GM19452 (cell line): ENCODE results near the gene DPYSL4.

Experiments used
- ATAC-seq: cut with Tn5 transposase; IDR thresholded peaks from one replicate; pipeline ENCODE4 v1.9.1; 2021; ENCODE audit not compliant: unreplicated experiment

DPYSL4 gene

GRCh38 chr10:132186488-132187429 is at the start of gene DPYSL4:
TSS of gene DPYSL4 (plus strand) at chr10:132186948. CDS start at chr10:132187064, 116 bp downstream.
- ATAC-seq = no peak

- no peak for ATAC-seq
Measured at GRCh38 chr10:132137111-132138072, 49.4 kb upstream of the DPYSL4 start.

- ATAC-seq = no peak
Measured at GRCh38 chr10:132138133-132138532, 48.6 kb upstream of the DPYSL4 start.

GRCh38 chr10:132138596-132138995 is 48.2 kb upstream of the DPYSL4 start:
- no peak for ATAC-seq

- ATAC-seq = no peak
Measured at GRCh38 chr10:132139526-132139925, 47.2 kb upstream of the DPYSL4 start.

- no peak for ATAC-seq
Measured at GRCh38 chr10:132140167-132140925, 46.4 kb upstream of the DPYSL4 start.

- ATAC-seq = no peak
Measured at GRCh38 chr10:132141076-132141475, 45.7 kb upstream of the DPYSL4 start.

- no peak for ATAC-seq
Measured at GRCh38 chr10:132141526-132142395, 45.0 kb upstream of the DPYSL4 start.

- ATAC-seq = no peak
Measured at GRCh38 chr10:132142396-132143161, 44.2 kb upstream of the DPYSL4 start.

- ATAC-seq = no peak
Measured at GRCh38 chr10:132143162-132143561, 43.6 kb upstream of the DPYSL4 start.

- ATAC-seq = no peak
Measured at GRCh38 chr10:132144086-132144485, 42.7 kb upstream of the DPYSL4 start.

GRCh38 chr10:132145002-132145401 is 41.7 kb upstream of the DPYSL4 start:
- no peak for ATAC-seq

- no peak for ATAC-seq
Measured at GRCh38 chr10:132145521-132146185, 41.1 kb upstream of the DPYSL4 start.

- ATAC-seq = no peak
Measured at GRCh38 chr10:132146271-132146671, 40.5 kb upstream of the DPYSL4 start.

- no peak for ATAC-seq
Measured at GRCh38 chr10:132146941-132147915, 39.5 kb upstream of the DPYSL4 start.

GRCh38 chr10:132148261-132149251 is 38.2 kb upstream of the DPYSL4 start:
- ATAC-seq = no peak
